Stimulated activated CD8-positive, alpha-beta memory T cell treated with anti-CD3 and anti-CD28 coated beads, Interleukin-12 subunit alpha, Interleukin-12 subunit beta, amount 100 ng/mL, for 24 hours (primary cell): ENCODE results near the gene CEP68.
"Not testable (repeated sequence)": the region's sequence is repeated elsewhere in the genome, so short reads cannot be mapped to it uniquely, and the experiment has no call there.

Source experiments
- DNase-seq: peaks from one replicate; pipeline ENCODE4 v3.0.0-alpha.2; 2020; ENCODE audit errors: extremely low read depth

CEP68 gene

GRCh38 chr2:65129826-65130663, 73.8 kb downstream of the CEP68 start, which contains the start of gene RAB1A:
Gene RAB1A (minus strand): TSS chr2:65130106. CDS start chr2:65129915, 191 bp downstream.
- peak; percentile 98 for DNase-seq

GRCh38 chr2:65130664-65131175, 74.5 kb downstream of the CEP68 start:
- no peak for DNase-seq

GRCh38 chr2:65132930-65133329, 76.7 kb downstream of the CEP68 start:
- not testable (repeated sequence) for DNase-seq

- no peak for DNase-seq
These were observed 77.4 kb downstream of the CEP68 start for GRCh38 chr2:65133626-65134025.

GRCh38 chr2:65134158-65134557, 77.9 kb downstream of the CEP68 start:
- DNase-seq = no peak

- DNase-seq = no peak
These were observed 80.0 kb downstream of the CEP68 start for GRCh38 chr2:65136253-65136652.
